HepG2 (cell line): ENCODE data around the gene ZNF618.

Experiments
- GABPA ChIP-seq, 2 experiments: IDR thresholded peaks; 2 replicates each; pipeline ENCODE4 v1.6.1; 2011 to 2016; ENCODE audit warnings: low read depth in 2 of 2, low read length in 1 of 2, missing biosample characterization in 1 of 2, missing genetic modification characterization in 1 of 2
- KLF11 ChIP-seq: IDR thresholded peaks from 2 replicates; pipeline ENCODE4 v1.6.1; 2016; ENCODE audit warnings: missing compliant biosample characterization
- POLR2AphosphoS5 ChIP-seq: IDR thresholded peaks from 2 replicates; pipeline ENCODE4 v1.6.1; 2012; ENCODE audit warnings: low read depth, low read length
- SRF ChIP-seq: IDR thresholded peaks from 2 replicates; pipeline ENCODE4 v1.6.1; 2011; ENCODE audit warnings: mild to moderate bottlenecking, low read depth, low read length, moderate library complexity
- TF ChIP-seq, protein P1 (sequence below): sonication (generic); formaldehyde crosslinking; IDR thresholded peaks from 2 replicates; pipeline ENCODE4 v1.5.0; 2020; ENCODE audit warnings: mild to moderate bottlenecking, missing genetic modification reagents

DNA sequence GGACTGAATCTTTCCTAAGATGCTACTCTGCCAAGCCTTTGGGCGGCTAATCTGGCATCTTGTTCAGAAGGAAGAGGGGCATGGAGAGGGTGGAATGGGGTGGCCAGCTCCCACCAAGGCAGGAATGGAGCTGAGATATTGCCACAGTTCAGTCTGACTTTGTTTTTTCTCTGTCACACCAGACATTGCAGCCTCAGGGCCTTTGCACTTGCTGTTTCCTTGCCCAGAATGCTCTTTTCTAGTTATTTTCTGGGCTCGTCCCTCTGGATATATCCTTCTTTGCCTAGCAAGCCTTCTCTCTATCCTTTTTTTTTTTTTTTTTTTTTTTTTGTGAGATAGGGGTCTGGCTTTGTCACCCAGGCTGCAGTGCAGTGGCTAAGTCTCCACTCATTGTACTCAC is 40.8 kb downstream of the ZNF618 start:
- TF ChIP-seq, protein P1, sequence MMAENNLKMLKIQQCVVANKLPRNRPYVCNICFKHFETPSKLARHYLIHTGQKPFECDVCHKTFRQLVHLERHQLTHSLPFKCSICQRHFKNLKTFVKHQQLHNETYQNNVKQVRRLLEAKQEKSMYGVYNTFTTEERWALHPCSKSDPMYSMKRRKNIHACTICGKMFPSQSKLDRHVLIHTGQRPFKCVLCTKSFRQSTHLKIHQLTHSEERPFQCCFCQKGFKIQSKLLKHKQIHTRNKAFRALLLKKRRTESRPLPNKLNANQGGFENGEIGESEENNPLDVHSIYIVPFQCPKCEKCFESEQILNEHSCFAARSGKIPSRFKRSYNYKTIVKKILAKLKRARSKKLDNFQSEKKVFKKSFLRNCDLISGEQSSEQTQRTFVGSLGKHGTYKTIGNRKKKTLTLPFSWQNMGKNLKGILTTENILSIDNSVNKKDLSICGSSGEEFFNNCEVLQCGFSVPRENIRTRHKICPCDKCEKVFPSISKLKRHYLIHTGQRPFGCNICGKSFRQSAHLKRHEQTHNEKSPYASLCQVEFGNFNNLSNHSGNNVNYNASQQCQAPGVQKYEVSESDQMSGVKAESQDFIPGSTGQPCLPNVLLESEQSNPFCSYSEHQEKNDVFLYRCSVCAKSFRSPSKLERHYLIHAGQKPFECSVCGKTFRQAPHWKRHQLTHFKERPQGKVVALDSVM (CRISPR knock-in tag) = no peak
- TF ChIP-seq POLR2AphosphoS5 = no peak
- no peak for TF ChIP-seq SRF
- TF ChIP-seq KLF11 (CRISPR knock-in tag) = no peak
- no peak for TF ChIP-seq GABPA (IDR thresholded peaks at IDR 0.05; ENCODE audit: low read depth, low read length)
- TF ChIP-seq GABPA (CRISPR knock-in tag; IDR thresholded peaks at IDR 0.05; ENCODE audit: low read depth) = no peak
